SU-DHL-6 (cell line): Measurements from ENCODE around the gene METAP1.

ENCODE experiments used
- EZH2phosphoT487 ChIP-seq: fragments of 200-600 bp; sonication (generic), shearing (Covaris generic); conservative IDR thresholded peaks from 2 replicates; pipeline ENCODE4 v1.6.1; 2018; ENCODE audit warnings: mild to moderate bottlenecking, antibody characterized with exemption, low read length, moderate library complexity, mixed read lengths
- TF ChIP-seq, protein P1 (sequence below): fragments of 200-600 bp; sonication (generic); IDR thresholded peaks from one replicate; pipeline ENCODE4 v1.5.1; 2017; ENCODE audit warnings: antibody characterized with exemption, mild to moderate bottlenecking, low read length, moderate library complexity; ENCODE audit not compliant: insufficient read depth, poor library complexity, severe bottlenecking

DNA sequence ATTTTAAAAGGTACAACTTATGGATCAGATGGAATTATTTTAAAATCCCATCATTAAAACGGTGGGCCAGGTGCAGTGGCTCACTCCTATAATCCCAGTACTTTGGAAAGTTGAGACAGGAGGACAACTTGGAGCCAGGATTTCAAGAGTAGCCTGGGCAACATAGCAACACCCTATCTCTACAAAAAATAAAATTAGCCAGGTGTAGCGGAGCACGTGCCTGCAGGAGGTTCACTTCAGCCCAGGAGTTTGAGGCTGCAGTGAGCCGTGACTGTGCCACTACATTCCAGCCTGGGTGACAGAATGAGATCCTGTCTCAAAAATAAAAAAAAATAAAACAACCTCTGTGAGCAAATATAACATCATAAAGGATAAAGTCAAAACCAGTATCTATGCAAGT, 81.7 kb downstream of the METAP1 start:
- TF ChIP-seq, protein P1, sequence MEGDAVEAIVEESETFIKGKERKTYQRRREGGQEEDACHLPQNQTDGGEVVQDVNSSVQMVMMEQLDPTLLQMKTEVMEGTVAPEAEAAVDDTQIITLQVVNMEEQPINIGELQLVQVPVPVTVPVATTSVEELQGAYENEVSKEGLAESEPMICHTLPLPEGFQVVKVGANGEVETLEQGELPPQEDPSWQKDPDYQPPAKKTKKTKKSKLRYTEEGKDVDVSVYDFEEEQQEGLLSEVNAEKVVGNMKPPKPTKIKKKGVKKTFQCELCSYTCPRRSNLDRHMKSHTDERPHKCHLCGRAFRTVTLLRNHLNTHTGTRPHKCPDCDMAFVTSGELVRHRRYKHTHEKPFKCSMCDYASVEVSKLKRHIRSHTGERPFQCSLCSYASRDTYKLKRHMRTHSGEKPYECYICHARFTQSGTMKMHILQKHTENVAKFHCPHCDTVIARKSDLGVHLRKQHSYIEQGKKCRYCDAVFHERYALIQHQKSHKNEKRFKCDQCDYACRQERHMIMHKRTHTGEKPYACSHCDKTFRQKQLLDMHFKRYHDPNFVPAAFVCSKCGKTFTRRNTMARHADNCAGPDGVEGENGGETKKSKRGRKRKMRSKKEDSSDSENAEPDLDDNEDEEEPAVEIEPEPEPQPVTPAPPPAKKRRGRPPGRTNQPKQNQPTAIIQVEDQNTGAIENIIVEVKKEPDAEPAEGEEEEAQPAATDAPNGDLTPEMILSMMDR, result no peak
- no peak for TF ChIP-seq EZH2phosphoT487
